ENCODE data around the gene NBEAL1. TPM values are rescaled to one million over a fixed set of nuclear protein-coding genes. Genes with fewer than 3 reads are reported as not detected.
"Not testable (repeated sequence)": the region's sequence is repeated elsewhere in the genome, so short reads cannot be mapped to it uniquely, and the experiment has no call there.

The NBEAL1 gene
- polyA plus RNA-seq, 1 experiment = 11.7 TPM

GRCh38 chr2:203252818-203253217 is 238.1 kb downstream of the NBEAL1 start:
- Histone ChIP-seq H3K27ac (ENCODE audit: low read depth, low read length) (no peak overlapping the region), H3K27me3 (ENCODE audit: control insufficient read depth, insufficient read depth, low read length) (no peaks in the 10 kb centered on the region), H3K4me3 (ENCODE audit: low read depth, low read length) (no peak overlapping the region), H3K9me3 (ENCODE audit: control insufficient read depth, insufficient read depth, low read length) (peaks cover 5% of the 10 kb centered on the region)
- ChIA-PET CTCF (no interaction called here), POLR2A (no interaction called here)
- DNase-seq (ENCODE audit: low read depth, low spot score) = no peak
- TF ChIP-seq CTCF (IDR thresholded peaks at IDR 0.05; ENCODE audit: low read depth, low read length) = no peak

- CTCF ChIA-PET; H3K27me3 ChIP-seq (ENCODE audit: control insufficient read depth, insufficient read depth, low read length): not testable (repeated sequence)
- POLR2A ChIA-PET = interaction anchor here (0.6 kb wide), 1 partner anchor 47 kb away, joined by 8 read pairs; no protein-coding TSS in a partner anchor
These were observed 238.9 kb downstream of the NBEAL1 start for GRCh38 chr2:203253422-203254095.

GRCh38 chr2:203261326-203262159 is 246.9 kb downstream of the NBEAL1 start:
- CTCF ChIA-PET = no interaction called here
- DNase-seq (ENCODE audit: low read depth, low spot score) = no peak
- POLR2A ChIA-PET = interaction anchor here (0.6 kb wide), 1 partner anchor 54 kb away, joined by 3 read pairs; no protein-coding TSS in a partner anchor

More at GRCh38 chr2:203253422-203254095, 238.9 kb downstream of the NBEAL1 start:
- DNase-seq (ENCODE audit: low read depth, low spot score); H3K9me3 ChIP-seq (ENCODE audit: control insufficient read depth, insufficient read depth, low read length); H3K4me3 ChIP-seq (ENCODE audit: low read depth, low read length); H3K27ac ChIP-seq (ENCODE audit: low read depth, low read length): not testable (repeated sequence)

More at GRCh38 chr2:203261326-203262159, 246.9 kb downstream of the NBEAL1 start:
- no peak overlapping the region for H3K4me3 ChIP-seq (ENCODE audit: low read depth, low read length)
- H3K27ac ChIP-seq (ENCODE audit: low read depth, low read length) = no peak overlapping the region
- no peak for TF ChIP-seq CTCF (IDR thresholded peaks at IDR 0.05; ENCODE audit: low read depth, low read length)
- no peaks in the 10 kb centered on the region; the same call in 1 of the 2 replicates for H3K9me3 ChIP-seq (ENCODE audit: control insufficient read depth, insufficient read depth, low read length)
- no peaks in the 10 kb centered on the region for H3K27me3 ChIP-seq (ENCODE audit: control insufficient read depth, insufficient read depth, low read length)

Small RNA genes lying within 50 kb of the gene (small RNA-seq; reads per million reads assigned to genes)
- gene AC010900.2 (ENCODE audit: insufficient read length, low read depth) = not detected
- gene RF00408 (ENCODE audit: insufficient read length, low read depth) = not detected
- gene RN7SL670P (ENCODE audit: insufficient read length, low read depth) = not detected

Other genes with a start within 250 kb of the NBEAL1 start
- 2.8 and 3.3 TPM in 2 replicates for gene ICA1L, start 143.1 kb upstream of the NBEAL1 start, polyA plus RNA-seq (2011; rRNA removed)
- 30.6 and 51.9 TPM in 2 replicates for gene WDR12, start 103.2 kb upstream of the NBEAL1 start, polyA plus RNA-seq (2011; rRNA removed)
- gene CARF, start 102.6 kb upstream of the NBEAL1 start, polyA plus RNA-seq (2011; rRNA removed) = 6.2 and 7.5 TPM in 2 replicates
- gene CYP20A1, start 224.1 kb downstream of the NBEAL1 start, polyA plus RNA-seq (2011; rRNA removed) = 15.0 and 17.8 TPM in 2 replicates

All from AG04450 (cell line).